Activated CD4-positive, CD25-positive, alpha-beta regulatory T cell treated with anti-CD3 and anti-CD28 coated beads, Interleukin-2, amount 50 U/mL, for 24 hours (primary cell): ENCODE data around the gene SLIT1.
"Not testable (repeated sequence)": the region's sequence is repeated elsewhere in the genome, so short reads cannot be mapped to it uniquely, and the experiment has no call there.

ENCODE experiments used
- ATAC-seq, 2 donors: fragments of 150-1000 bp; cut with Tn5 transposase; one replicate each; pipeline ENCODE4 v1.10.0; 2021; ENCODE audit warnings: mild to moderate bottlenecking in 1 of 2, moderate library complexity in 1 of 2

SLIT1 gene

GRCh38 chr10:97105303-97105702 lies 80.5 kb downstream of the SLIT1 start:
- no peak for ATAC-seq

DNA sequence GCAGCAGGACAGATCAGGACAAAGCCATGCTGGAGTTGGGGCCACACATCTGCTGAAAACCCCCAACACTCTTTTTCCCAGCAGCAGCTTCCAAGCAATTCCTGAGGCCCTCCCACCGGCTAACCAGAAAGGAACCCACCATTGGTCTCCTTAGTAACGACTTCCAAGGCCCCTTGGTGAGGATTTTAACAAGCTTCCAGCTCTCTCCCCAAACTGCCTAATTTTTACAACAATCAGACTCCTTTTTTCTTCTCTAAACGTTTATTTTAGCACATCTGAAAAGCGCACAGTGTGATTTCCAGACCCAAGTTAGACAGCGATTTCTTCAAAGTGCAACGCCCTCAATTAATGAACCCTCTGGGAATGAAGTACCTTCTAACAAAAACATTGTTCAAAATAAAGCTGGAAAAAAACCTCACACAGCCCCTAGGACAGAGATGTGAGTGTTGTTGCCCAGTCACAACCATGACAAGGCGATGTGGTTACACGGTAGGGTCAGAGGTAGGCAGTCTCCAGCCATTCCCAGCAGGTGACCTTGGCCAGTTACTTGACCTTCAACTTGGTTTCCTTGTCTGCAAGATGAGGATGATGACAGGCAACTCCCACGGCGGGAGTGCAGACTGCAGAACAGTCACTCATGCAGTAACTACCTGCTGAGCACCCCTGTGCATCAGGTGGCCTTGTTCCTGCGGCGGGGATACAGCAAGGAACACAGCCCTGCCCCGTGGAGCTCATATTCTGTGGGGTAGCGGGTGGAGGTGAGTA lies 82.3 kb downstream of the SLIT1 start:
- ATAC-seq, result no peak

DNA sequence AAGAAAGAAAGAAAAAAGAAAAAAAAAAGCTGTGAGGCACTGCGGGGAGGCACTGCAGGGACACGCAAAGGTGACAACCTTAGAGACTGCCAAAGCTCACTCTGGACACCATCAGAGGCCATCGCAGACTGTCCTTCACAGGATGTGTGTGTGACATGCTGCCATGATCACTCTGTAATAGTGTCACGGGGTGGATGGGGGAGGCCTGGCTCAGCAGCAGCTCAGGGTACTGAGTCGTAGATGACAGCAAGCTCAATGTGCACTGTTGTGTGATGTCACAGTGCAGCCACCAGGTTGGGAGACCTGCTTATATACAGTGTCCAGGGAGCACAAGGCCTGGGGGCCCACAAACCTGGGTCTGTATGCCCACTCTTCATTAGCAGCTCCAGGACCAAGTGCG lies 83.3 kb downstream of the SLIT1 start:
- ATAC-seq, result no peak

GRCh38 chr10:97101166-97101940 lies 84.4 kb downstream of the SLIT1 start:
- no peak for ATAC-seq

DNA sequence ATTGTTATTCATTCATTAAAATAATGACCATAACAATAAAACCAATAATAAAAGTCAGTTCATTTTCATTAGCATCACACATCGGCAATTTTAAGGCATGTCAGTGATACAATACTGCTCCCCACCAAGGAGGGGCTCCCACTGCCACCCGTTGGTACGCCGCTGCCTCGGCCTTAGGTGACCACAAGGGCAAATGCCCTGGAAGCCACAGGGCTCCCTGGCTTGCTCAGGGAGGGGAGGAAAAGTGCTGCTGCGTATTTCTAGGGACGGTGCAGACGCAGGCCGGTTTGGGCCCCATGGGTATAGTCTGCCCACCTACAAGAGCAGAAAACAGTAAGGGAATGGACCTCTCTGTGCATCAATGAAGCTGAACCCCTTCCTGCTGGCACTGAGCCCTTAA lies 85.1 kb downstream of the SLIT1 start:
- ATAC-seq, result no peak

DNA sequence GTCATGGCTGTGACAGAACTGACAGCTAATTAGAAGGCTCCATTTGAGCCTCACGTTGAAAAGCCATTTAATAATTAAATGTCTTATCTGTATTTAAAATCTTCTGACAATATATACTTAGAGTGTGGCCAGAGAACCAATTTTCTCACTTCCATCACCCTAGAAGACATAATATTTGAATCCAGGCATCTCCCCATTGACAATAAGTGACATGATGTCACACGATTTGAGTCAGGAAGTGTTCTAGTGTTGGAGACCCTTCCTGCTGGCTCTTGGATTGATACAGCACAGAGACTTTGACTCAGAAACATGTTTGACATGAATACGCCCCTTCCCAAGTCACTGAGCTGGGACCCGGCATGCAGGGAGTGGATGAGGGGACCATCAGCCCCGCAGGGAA lies 85.9 kb downstream of the SLIT1 start:
- ATAC-seq, result no peak

GRCh38 chr10:97099089-97099488 lies 86.7 kb downstream of the SLIT1 start:
- ATAC-seq, result no peak

GRCh38 chr10:97097084-97097433 lies 88.7 kb downstream of the SLIT1 start:
- no peak for ATAC-seq

- no peak for ATAC-seq
Observed at GRCh38 chr10:97096261-97097083, 89.3 kb downstream of the SLIT1 start.

- ATAC-seq, result no peak
Observed at GRCh38 chr10:97095701-97096260, 90.0 kb downstream of the SLIT1 start.

- no peak for ATAC-seq
Observed at GRCh38 chr10:97090644-97091043, 95.1 kb downstream of the SLIT1 start.

DNA sequence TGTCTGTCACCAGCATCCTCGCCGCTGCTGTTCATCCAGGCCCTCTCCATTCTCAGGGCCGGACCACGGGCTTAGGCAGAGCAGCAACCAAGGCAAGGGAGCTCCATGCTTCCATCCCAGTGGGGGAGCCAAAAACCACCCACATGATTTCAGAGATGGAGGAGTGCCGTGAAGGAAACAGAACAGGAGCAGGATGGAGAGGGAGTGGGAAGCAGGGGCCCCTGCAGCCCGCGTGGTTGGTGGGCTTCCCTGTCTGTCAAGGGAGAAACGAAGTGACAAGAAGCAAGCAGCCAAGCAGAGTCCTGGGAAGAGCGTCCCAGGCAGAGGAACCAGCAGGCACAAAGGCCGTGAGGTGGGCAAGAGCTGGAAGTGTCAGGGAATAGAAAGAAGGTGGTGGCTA lies 95.7 kb downstream of the SLIT1 start:
- ATAC-seq, result no peak

DNA sequence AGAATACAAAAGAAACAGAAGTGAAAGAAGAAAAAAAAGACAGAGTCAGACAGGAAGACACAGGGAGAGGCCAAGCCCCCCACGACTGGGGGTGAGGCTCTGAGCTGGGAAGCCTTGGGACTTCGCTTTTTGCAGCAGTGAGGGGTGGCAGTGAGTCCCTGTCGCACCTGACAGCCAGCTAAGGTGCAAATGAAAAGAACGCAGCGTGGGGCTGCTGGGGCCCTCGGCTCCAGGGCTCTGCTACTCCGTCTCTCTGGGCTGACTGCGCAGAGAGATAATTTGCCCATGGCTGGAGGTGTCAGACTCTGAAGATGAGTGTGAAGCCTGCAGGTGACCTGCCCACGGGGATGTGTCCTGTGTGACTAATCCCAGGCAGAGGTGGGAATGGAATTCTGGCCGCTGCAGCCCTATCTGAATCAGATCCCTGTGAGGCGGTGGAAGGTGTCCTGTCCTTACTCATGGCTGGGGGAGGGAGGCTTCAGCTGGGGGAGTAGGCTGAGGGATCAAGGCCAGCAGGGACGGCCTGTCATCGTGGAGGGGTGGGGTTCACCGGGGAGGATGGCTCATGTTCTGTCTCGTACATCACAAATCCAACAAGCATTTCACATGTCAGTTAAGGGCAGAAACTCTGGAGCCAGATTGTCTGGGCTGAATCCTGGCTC lies 96.4 kb downstream of the SLIT1 start:
- no peak for ATAC-seq

DNA sequence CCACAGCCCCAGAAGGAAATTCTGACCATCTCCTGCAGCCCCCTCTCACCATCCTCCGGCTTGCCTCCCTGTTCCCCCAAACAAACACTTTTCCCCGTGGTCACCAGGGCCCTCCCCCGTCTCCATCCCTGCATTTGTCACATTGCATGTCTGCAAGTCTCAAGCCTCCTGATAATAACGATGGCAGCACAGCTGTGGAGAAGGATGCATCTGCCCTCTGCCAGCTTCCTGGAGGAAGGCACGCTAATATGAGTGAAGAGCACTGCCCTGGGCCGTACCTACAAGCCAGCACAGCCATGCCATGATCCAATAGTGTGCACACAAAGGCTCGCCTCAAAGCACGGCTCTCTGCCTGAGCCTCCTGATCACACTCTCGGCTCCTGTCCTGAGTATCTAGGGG lies 98.5 kb downstream of the SLIT1 start:
- no peak for ATAC-seq

- no peak for ATAC-seq
Observed at GRCh38 chr10:97086530-97086929, 99.2 kb downstream of the SLIT1 start.

DNA sequence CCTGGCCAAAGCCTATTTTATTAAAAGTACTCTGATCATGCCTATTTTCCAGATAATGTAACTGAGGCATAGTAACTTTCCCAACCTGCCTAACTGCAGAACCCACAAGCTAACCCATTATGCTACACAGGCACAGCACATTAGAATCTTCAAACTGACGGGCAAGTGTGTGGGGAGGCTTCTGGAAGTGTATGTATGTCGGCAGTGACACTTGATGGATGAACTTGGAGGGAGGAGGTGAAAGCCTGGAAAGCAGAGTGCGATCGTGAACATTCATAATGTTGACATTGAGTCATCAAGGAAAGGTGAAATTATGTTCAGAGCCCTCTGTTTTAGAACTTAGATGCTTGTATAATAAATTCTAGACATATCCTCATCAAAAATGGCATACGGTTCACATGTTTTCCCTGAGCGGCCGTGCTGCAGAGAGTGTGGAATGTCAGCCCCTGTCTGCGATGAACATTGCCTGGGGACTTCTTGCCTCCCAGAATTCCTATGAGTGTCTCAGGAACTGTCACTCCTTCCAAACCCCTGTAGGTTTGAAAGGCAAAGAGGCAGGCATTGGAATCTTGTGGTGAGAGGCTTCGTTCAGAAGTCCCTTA lies 102.4 kb downstream of the SLIT1 start:
- ATAC-seq, result no peak

DNA sequence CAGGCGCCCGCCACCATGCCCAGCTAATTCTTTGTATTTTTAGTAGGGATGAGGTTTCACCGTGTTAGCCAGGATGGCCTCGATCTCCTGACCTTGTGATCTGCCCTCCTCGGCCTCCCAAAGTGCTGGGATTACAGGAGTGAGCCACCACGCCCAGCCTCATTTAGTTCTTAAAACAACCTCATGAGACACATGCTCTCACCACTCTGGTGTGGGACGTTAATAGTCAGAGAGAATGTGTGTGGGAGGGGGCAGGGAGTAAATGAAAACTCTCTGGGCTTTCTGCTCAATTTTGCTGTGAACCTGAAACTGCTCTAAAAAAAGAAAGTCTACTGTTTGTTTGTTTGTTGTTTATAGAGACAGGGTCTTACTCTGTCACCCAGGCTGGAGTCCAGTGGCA lies 103.2 kb downstream of the SLIT1 start:
- not testable (repeated sequence) for ATAC-seq

DNA sequence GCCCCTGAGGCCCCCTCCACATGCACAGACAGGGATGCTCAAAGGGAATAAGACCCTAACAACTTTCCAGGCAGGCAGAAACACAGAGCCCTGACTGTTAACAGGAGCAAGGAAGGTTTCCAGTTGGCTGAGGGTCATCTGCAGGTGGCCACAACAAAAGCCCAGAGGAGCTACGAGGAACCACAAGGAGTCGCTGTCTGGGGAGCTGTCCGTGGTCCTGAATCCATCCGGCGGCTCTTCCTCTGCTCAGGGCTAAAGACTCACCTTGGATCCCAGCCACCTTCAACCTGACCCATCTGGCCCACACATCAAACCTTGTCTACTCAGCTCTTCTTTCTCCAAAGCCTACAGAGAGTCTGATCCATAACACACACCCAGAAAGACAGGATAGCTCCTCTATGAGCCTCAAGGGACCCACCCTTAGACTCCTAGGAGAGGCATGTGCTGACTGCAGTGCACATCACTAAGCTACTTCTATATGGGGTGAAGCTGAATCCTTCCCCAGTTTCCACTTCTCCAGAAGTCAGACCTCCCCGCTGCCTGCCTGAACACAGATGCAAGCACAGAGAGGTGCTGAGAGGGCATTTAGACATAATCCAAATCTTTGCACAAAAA lies 104.0 kb downstream of the SLIT1 start:
- ATAC-seq, result no peak

DNA sequence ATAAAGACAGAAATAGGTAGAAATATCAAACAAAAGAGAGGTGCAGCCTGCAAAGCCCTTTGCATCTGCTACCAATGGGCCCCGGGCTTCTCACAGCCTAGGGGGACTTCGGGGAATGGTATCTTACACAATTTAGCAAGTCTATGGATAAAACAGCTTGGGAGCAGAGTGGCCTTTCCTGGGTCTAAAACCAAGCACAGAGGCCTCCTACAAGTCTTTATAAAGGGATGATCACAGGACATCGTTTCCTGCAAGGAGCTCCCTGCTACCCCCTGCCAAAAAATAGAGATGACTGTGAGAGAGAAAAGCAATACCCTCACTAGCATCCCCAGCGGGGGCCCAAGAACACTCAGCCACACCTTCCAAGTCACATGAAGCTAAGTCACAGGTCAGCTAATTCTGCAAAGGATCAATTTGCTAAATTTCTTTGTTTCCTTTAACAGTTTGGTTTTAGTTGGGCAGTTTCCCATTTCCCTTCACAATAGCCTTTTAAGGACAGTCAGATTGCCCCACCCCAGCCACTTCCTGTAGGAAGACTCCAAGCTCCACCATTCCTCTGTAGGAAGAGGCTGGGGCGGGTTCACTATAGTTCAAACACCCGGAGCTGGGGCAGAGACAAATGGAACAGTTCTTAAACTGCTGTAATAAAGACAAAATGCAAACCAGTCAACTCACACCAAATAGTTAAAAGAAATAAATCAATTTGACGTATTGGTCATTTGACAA lies 105.5 kb downstream of the SLIT1 start:
- ATAC-seq, result no peak

GRCh38 chr10:97079448-97079847 lies 106.3 kb downstream of the SLIT1 start:
- ATAC-seq, result no peak

DNA sequence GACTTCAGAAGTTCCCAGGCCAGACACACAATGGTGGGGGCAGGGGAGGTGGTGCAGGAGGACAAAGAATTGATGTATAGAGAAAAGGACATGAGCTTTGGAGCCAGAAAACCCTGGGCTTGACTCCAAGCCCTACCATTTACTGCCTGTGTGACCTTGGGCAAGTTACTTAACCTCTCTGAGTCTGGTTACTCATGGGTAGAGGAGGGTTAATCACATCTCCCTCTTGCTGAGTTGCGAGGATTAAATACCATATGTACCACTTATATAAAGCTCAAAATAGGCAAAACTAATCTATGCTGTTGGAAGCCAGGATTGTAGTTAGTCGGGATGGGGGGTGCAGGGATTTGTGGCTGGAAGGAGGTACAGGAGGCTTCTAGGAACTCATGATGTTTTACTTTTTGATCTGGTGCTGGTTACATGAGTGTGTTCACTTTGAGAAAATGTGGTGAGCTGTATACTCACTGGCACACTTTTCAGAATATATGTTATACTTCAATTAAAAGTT lies 106.8 kb downstream of the SLIT1 start:
- ATAC-seq, result no peak
